Right kidney (tissue), 9 donors: ENCODE measurements around the gene VCAM1.
A peak's percentile ranks its signal among the peaks of the same experiment; 100 is the strongest.
"Not testable (repeated sequence)": the region's sequence is repeated elsewhere in the genome, so short reads cannot be mapped to it uniquely, and the experiment has no call there.

Source experiments
- DNase-seq: peaks from one replicate; pipeline ENCODE4 v3.0.0-alpha.2; 2016
- long read RNA-seq, 8 donors: transcript quantifications; one replicate each; lab custom pipeline, GENCODE V29; 2026

VCAM1 gene, protein sequence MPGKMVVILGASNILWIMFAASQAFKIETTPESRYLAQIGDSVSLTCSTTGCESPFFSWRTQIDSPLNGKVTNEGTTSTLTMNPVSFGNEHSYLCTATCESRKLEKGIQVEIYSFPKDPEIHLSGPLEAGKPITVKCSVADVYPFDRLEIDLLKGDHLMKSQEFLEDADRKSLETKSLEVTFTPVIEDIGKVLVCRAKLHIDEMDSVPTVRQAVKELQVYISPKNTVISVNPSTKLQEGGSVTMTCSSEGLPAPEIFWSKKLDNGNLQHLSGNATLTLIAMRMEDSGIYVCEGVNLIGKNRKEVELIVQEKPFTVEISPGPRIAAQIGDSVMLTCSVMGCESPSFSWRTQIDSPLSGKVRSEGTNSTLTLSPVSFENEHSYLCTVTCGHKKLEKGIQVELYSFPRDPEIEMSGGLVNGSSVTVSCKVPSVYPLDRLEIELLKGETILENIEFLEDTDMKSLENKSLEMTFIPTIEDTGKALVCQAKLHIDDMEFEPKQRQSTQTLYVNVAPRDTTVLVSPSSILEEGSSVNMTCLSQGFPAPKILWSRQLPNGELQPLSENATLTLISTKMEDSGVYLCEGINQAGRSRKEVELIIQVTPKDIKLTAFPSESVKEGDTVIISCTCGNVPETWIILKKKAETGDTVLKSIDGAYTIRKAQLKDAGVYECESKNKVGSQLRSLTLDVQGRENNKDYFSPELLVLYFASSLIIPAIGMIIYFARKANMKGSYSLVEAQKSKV
- long read RNA-seq, donor 1, transcript VCAM1-205 (1 exons, 3,865 nt): major isoform, 7 of 13 reads
- long read RNA-seq, donor 1, transcript VCAM1-201 (9 exons, 3,083 nt): minor isoform, 6 of 13 reads
- long read RNA-seq, donor 1, partial matches to known transcripts: 0 of 13 reads
- long read RNA-seq, donor 1, other reads (novel, unspliced or antisense): 0 of 13 reads
- long read RNA-seq, donor 2, transcript VCAM1-201 (9 exons, 3,083 nt): major isoform, 9 of 11 reads
- long read RNA-seq, donor 2, partial matches to known transcripts: 0 of 11 reads
- long read RNA-seq, donor 2, other reads (novel, unspliced or antisense): 0 of 11 reads
- long read RNA-seq, donor 3, transcript VCAM1-201 (9 exons, 3,083 nt): major isoform, 5 of 7 reads
- long read RNA-seq, donor 3, partial matches to known transcripts: 0 of 7 reads
- long read RNA-seq, donor 3, other reads (novel, unspliced or antisense): 0 of 7 reads
- long read RNA-seq, donor 4, transcript VCAM1-201 (9 exons, 3,083 nt): major isoform, 5 of 5 reads
- long read RNA-seq, donor 4, partial matches to known transcripts: 0 of 5 reads
- long read RNA-seq, donor 4, other reads (novel, unspliced or antisense): 0 of 5 reads
- long read RNA-seq, donor 5, transcript VCAM1-201 (9 exons, 3,083 nt): major isoform, 10 of 13 reads
- long read RNA-seq, donor 5, partial matches to known transcripts: 0 of 13 reads
- long read RNA-seq, donor 5, other reads (novel, unspliced or antisense): 0 of 13 reads
- long read RNA-seq, donor 6, transcript VCAM1-205 (1 exons, 3,865 nt): major isoform, 6 of 9 reads
- long read RNA-seq, donor 6, partial matches to known transcripts: 0 of 9 reads
- long read RNA-seq, donor 6, other reads (novel, unspliced or antisense): 0 of 9 reads
- long read RNA-seq, donor 7, transcript VCAM1-201 (9 exons, 3,083 nt): major isoform, 10 of 23 reads
- long read RNA-seq, donor 7, transcript VCAM1-205 (1 exons, 3,865 nt): minor isoform, 7 of 23 reads
- long read RNA-seq, donor 7, partial matches to known transcripts: 5 of 23 reads
- long read RNA-seq, donor 7, other reads (novel, unspliced or antisense): 0 of 23 reads
- long read RNA-seq, donor 8, transcript VCAM1-201 (9 exons, 3,083 nt): major isoform, 12 of 18 reads
- long read RNA-seq, donor 8, transcript VCAM1-205 (1 exons, 3,865 nt): minor isoform, 6 of 18 reads
- long read RNA-seq, donor 8, partial matches to known transcripts: 0 of 18 reads
- long read RNA-seq, donor 8, other reads (novel, unspliced or antisense): 0 of 18 reads

DNA sequence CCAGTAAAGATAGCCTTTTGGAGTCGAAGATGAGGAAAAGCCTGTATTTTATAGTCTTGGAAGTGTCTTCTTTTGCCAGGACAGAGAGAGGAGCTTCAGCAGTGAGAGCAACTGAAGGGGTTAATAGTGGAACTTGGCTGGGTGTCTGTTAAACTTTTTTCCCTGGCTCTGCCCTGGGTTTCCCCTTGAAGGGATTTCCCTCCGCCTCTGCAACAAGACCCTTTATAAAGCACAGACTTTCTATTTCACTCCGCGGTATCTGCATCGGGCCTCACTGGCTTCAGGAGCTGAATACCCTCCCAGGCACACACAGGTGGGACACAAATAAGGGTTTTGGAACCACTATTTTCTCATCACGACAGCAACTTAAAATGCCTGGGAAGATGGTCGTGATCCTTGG, at the start of gene VCAM1:
Gene VCAM1 (plus strand): TSS at position 253 of the 400 bp plus-strand sequence. CDS start 119 bp downstream, at position 372.
- DNase-seq: peak; percentile 32

- DNase-seq: no peak
These were observed 49.5 kb upstream of the VCAM1 start for GRCh38 chr1:100670083-100670482.

- no peak for DNase-seq
These were observed 47.9 kb upstream of the VCAM1 start for GRCh38 chr1:100671601-100672000.

DNA sequence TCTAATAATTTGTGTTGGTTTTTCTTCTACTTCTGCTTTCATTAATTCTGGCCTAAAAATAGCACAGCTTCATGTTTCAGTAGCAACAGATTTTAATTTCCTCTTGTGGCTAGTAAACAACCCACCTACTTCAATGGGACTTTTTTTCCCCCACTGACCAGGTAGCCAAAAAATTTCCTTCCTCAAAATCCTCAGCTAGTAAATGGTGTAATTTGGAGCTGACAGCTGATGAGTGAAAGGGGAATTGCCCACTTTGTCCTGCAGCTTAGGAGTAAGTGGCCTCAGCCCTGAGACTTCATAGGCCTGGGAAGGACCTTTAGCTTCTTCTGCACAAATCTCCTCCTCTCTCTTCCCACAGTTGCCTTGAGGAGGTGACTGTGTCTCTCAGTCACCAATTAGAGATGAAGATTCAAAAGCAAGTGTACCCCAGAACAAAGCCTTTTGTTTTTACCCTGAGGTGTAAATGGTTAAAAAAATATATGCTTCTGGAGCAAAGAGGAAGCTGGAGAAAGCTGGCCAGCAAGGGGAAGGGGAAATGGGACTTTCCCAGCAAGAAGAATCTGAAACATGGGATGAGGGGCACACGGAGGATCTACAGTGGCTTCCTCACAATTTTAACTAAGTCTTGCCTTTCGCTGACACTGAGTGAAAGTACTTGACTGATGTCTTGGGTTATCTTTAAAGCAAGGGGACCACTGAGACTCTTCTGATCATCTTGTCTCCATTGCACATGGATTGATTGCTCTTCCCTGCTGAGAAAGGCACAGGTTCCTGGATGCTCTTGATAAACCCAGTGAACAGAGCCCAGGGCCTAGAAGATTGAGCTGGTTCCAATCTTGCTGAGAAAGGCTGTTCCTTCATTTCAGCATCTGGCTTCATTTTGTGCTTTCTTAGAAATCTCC, 35.8 kb upstream of the VCAM1 start:
- no peak for DNase-seq

DNA sequence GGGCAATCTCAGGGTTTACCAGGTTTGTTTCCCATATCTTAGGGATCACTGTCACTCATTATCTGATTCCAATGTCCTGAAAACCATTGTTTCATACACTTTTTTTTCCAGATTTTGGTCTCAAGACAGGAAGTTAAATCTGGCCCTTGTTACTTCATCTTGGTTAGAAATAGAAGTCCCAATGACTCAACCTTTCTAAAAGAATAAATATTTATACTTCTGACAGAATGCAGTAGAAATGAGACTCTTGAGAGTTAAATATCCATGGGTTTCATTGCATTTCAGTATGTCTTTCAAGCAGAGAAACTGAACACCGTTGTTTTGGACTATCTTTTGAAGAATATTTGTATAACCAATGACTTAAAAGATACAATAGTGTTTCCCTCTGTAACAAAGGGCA, 19.8 kb upstream of the VCAM1 start:
- no peak for DNase-seq

- DNase-seq: no peak
These were observed 19.0 kb upstream of the VCAM1 start for GRCh38 chr1:100700586-100700985.

GRCh38 chr1:100703052-100703451, 16.5 kb upstream of the VCAM1 start:
- DNase-seq: no peak

DNA sequence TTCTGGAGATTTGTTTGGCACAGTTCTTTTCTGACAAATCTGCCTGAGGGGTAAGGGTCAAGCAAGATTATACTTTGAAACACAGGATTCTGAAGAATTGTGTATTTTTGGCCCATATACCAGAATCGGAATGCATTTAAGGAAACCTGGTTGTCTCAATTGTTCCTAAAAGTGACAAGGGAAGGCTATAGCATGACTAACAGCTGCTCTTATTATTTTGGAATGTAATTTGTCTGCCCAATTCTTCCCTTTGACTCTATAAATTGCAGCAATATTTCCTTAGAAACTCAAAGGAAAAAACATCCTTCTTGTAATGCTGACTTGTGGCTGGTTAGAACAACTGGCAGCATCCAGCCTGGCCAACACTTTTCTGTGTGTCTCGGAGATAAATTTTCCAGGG, 15.8 kb upstream of the VCAM1 start:
- no peak for DNase-seq

- DNase-seq: no peak
These were observed 15.1 kb upstream of the VCAM1 start for GRCh38 chr1:100704473-100704872.

DNA sequence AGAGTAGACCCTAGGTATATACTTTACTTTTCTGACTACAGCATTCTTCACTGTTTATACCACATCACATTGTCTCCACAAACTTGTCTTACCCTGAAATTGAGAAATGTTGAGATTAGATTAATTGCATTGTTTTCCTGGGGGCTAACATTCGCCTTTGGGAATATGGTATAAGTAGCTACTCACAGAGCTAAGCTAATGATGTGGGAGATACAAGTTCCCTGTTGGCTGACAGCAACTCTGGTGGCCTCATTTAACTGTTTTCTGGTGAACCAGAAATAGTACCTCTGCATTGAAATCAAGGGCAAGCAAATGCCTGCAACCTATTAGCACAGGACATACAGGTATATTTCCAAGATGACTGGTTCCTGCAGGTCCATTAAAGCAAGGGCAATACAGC, 13.2 kb upstream of the VCAM1 start:
- DNase-seq: no peak

DNA sequence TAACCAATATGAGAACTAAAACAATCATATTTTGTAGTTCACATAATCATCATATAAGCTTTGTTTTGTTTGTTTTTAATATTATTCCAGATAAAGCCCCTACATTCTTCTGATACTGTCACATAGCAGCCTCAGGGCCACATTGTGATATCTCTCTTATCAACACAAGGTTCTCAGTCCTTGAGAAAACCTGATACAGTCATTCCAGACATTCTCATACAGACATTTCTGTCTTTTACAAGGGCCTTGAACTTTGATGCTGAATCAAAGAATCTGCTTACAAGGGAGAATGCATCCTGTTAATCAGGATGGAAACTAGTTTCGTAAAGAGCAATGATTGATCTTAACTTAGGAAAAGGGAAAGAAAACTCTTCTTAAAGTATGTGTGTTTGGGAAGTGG, 12.7 kb upstream of the VCAM1 start:
- no peak for DNase-seq

GRCh38 chr1:100708476-100709062, 11.0 kb upstream of the VCAM1 start:
- no peak for DNase-seq

- no peak for DNase-seq
These were observed 8.4 kb upstream of the VCAM1 start for GRCh38 chr1:100710906-100711682.

DNA sequence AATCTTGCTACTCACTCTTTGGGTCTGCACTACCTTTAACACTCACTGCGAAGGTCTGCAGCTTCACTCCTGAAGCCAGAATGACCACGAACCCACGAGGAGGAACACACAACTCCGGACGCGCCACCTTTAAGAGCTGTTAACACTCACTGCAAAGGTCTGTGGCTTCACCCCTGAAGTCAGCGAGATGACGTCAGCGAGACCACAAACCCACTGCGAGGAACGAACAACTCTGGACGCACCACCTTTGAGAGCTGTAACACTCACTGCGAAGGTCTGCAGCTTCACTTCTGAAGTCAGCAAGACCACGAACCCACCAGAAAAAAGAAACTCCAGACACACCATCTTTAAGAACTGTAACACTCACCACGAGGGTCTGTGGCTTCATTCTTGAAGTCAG, 6.5 kb upstream of the VCAM1 start:
- not testable (repeated sequence) for DNase-seq

- DNase-seq: no peak
These were observed 5.9 kb upstream of the VCAM1 start for GRCh38 chr1:100713626-100714025.

GRCh38 chr1:100714599-100714998, 4.9 kb upstream of the VCAM1 start:
- DNase-seq: no peak

DNA sequence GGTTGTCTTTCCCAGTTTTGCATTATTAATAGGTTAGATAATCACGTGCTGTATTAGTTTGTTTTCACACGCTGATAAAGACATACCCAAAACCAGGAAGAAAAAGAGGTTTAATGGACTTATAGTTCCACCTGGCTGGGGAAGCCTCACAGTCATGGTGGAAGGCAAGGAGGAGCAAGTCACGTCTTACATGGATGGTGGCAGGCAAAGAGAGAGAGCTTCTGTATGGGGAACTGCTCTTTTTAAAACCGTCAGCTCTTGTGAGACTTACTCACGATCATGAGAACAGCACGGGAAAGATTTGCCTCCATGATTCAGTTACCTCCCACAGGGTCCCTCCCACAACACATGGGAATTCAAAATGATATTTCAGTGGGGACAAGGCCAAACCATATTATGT, 2.3 kb upstream of the VCAM1 start:
- no peak for DNase-seq

GRCh38 chr1:100718581-100718980, 961 bp upstream of the VCAM1 start:
- no peak for DNase-seq

DNA sequence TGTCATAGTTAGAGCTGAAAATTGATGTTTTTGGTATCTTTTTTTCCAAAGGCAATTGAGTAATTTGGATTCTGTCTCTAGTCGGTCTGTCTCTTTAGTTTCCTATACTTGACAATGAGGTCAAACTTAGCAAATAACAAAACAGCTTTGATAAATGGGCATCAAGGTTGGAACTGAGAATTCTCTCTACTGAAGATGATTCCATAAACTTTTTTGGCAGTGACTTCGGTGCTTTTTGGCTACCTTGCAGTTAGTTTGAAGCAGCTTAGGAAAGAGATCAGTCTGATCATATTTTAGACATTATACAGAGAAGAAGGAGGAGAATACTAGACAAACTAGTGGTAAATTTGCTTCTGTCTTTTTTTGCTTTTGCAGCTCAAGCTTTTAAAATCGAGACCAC, 559 bp downstream of the VCAM1 start:
- DNase-seq: no peak
